Measurements from ENCODE around the gene NFU1.
"Not testable (repeated sequence)": the region's sequence is repeated elsewhere in the genome, so short reads cannot be mapped to it uniquely, and the experiment has no call there.

Gene NFU1

DNA sequence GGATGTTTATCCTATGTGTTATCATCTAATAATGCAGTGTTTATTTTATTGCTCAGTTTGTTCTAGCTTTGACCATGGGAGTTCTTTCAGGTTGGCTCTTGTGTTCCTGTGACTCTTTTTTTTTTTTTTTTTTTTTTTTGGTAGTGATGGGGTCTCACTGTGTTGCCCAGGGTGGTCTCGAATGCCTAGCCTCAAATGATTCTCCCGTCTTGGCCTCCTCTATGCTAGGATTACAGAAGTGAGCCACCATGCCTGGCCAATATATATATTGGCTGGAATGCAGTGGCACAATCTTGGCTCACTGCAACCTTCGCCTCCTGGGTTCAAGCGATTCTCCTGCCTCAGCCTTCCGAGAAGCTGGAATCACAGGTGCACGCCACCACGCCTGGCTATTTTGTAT lies 18.9 kb upstream of the NFU1 start:
- DNase-seq (ENCODE audit: low read depth) = no peak
- TF ChIP-seq, protein P1, sequence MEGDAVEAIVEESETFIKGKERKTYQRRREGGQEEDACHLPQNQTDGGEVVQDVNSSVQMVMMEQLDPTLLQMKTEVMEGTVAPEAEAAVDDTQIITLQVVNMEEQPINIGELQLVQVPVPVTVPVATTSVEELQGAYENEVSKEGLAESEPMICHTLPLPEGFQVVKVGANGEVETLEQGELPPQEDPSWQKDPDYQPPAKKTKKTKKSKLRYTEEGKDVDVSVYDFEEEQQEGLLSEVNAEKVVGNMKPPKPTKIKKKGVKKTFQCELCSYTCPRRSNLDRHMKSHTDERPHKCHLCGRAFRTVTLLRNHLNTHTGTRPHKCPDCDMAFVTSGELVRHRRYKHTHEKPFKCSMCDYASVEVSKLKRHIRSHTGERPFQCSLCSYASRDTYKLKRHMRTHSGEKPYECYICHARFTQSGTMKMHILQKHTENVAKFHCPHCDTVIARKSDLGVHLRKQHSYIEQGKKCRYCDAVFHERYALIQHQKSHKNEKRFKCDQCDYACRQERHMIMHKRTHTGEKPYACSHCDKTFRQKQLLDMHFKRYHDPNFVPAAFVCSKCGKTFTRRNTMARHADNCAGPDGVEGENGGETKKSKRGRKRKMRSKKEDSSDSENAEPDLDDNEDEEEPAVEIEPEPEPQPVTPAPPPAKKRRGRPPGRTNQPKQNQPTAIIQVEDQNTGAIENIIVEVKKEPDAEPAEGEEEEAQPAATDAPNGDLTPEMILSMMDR (IDR thresholded peaks at IDR 0.05; ENCODE audit: control insufficient read depth, insufficient read depth, low read depth, low read length, missing control alignments) = no peak
- no peak overlapping the region for H3K4me3 ChIP-seq (ENCODE audit: control insufficient read depth, low read depth, low read length)

DNA sequence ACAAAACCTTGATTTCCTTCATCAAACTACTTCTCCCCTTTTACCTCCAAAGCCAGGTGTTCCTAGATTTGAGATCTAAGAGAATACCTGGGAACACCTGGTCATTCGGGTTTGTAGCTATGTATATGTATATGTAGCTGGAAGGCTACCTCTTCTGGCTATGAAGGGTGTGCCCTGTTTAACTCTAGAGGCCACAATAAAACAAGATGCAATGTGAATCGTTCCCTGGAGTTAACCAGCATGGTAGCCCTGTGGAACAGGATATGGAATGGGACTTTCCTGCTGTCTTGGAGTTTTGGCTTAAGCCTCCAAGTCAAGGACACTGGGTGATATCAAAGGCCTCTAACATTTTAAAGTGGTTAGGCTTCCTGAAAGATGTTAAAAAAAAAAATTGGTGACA lies 17.7 kb upstream of the NFU1 start:
- no peak overlapping the region for H3K4me3 ChIP-seq (ENCODE audit: control insufficient read depth, low read depth, low read length)
- DNase-seq (ENCODE audit: low read depth) = no peak
- TF ChIP-seq, protein P1 (IDR thresholded peaks at IDR 0.05; ENCODE audit: control insufficient read depth, insufficient read depth, low read depth, low read length, missing control alignments) = no peak

DNA sequence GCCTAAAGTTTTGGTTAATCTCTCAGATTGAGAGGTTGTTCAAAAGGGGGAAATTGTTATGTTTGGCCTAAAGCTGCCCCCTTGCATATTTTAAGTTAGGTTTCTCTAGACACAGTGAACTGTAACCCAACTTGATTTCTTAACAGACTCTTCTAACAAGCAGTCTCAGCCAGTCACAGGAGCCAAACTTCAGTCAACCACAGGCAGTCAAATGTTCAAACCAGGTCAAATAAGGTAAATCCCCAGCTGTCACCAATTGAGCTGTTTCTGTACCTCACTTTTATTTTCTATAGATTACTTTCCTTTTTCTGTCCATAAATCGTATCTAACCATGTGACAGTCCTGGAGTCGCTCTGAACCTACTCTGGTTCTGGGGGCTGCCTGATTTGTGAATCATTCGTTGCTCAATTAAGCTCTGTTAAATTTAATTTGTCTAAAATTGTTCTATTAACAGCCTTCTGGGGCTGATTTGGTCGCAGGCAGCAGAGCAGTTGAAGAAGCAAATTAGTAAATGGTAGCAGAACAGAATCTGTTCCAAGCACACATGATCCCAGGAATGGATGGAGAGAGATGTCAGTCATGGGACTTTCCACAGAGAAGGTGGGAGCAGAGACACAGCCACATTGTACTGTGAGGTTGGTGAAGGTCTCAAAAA lies 16.4 kb upstream of the NFU1 start:
- no peak overlapping the region for H3K4me3 ChIP-seq (ENCODE audit: control insufficient read depth, low read depth, low read length)
- DNase-seq (ENCODE audit: low read depth) = no peak
- TF ChIP-seq, protein P1 (IDR thresholded peaks at IDR 0.05; ENCODE audit: control insufficient read depth, insufficient read depth, low read depth, low read length, missing control alignments) = no peak

DNA sequence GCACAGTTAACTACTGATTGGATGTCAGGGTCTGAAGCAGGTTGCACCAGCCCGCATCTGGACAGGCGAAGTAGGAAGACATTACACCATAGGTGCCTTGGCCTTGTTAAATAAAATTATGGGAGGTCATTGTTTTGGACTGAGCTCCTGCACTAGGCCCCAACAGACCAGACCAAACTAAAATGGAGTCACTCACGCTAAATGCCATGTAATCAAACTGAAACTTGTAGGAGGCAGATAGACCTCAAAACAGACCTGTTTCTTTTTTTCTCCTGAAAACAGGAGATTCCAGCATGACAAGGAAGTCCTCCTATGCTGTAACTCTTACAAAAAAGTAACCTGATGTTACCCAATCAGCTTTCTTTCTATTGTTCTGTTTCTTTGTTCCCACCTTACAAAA lies 15.5 kb upstream of the NFU1 start:
- DNase-seq (ENCODE audit: low read depth) = no peak
- TF ChIP-seq, protein P1 (IDR thresholded peaks at IDR 0.05; ENCODE audit: control insufficient read depth, insufficient read depth, low read depth, low read length, missing control alignments) = no peak
- no peak overlapping the region for H3K4me3 ChIP-seq (ENCODE audit: control insufficient read depth, low read depth, low read length)

DNA sequence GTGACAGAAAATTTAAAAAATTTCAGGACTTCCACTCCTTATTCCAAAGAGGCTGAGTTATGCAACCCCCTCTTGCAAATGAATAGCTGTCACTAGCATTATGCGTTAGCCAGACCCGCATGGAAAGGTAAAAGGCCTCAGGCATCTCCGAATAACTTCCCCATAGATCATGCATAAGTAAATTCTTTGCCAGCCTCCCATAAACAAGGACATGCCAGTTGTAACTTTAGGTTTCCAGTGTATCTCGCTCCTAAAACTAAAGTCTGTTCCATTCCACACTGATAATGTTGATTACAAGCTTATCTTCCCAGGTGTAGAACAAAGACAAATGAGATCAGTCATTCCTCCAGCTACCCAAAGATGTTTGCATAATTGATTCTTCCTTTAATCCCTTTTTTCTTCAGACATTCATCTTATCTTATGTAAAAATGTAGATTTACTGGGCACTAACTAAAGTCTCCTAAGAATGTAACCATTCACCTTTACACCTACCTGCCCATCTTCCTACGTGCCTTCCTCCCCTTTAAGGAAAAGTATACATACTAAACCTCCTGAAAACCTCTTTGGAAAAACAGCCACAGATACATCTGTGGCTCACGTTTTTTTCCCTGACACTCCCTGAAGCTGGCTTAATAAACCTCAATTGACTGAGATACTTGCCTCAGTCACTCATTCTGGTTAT lies 13.6 kb upstream of the NFU1 start:
- TF ChIP-seq, protein P1 (IDR thresholded peaks at IDR 0.05; ENCODE audit: control insufficient read depth, insufficient read depth, low read depth, low read length, missing control alignments) = no peak
- no peak for DNase-seq (ENCODE audit: low read depth)
- no peak overlapping the region for H3K4me3 ChIP-seq (ENCODE audit: control insufficient read depth, low read depth, low read length)

DNA sequence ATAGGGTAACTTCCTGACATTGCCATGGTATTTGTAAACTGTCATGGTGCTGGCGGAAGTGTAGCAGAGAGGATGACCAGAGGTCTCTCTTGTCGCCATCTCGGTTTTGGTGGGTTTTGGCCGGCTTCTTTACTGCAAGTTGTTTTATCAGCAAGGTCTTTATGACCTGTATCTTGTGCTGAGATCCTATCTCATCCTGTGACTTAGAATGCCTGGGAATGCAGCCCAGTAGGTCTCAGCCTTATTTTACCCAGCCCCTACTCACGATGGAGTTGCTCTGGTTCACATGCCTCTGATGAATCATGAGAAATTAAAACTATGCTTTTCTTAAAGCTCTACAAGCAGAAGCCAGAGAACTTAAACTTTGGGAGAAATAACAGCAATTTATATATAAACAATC lies 12.7 kb upstream of the NFU1 start:
- TF ChIP-seq, protein P1 (IDR thresholded peaks at IDR 0.05; ENCODE audit: control insufficient read depth, insufficient read depth, low read depth, low read length, missing control alignments) = no peak

DNA sequence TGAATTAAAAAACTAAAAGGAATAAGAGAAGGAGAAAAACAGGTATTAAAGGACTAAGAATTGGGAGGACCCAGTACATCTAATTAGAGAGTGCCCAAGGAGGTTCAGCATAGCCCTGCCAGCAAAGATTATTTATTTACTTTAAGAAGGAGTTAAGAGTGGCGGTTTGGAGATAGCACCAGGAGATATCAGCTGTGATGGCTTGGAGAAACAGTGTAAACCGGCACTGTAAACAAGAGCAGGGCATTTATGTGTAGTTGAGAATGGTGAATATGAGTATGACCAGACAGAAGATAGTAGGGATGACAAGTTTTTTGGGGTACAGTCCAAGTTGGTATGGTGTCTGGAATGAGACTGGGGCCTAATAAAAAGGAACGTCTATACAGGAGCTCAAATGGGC lies 6.4 kb upstream of the NFU1 start:
- not testable (repeated sequence) for H3K4me3 ChIP-seq (ENCODE audit: control insufficient read depth, low read depth, low read length); DNase-seq (ENCODE audit: low read depth)

More for the DNA sequence above, 12.7 kb upstream of the NFU1 start:
- no peak overlapping the region for H3K4me3 ChIP-seq (ENCODE audit: control insufficient read depth, low read depth, low read length)
- peak; percentile 4 for DNase-seq (ENCODE audit: low read depth)

DNA sequence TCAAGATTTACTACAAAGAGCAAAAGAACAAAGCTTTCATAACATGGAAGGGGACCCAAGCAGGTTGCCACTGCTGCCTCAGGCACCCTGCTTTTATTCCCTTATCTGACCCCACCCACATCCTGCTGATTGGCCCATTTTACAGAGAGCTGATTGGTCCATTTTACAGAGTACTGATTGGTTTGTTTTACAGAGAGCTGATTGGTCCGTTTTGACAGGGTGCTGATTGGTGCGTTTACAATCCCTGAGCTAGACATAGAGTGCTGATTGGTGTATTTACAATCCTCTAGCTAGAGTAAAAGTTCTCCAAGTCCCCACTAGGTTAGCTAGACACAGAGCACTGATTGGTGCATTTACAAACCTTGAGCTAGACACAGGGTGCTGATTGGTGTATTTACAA lies 2.3 kb upstream of the NFU1 start:
- DNase-seq (ENCODE audit: low read depth); H3K4me3 ChIP-seq (ENCODE audit: control insufficient read depth, low read depth, low read length): not testable (repeated sequence)

Data from AG09309 (cell line).